ENCODE measurements around the gene VDAC1.
"Not testable (repeated sequence)": the region's sequence is repeated elsewhere in the genome, so short reads cannot be mapped to it uniquely, and the experiment has no call there.

VDAC1 gene

DNA sequence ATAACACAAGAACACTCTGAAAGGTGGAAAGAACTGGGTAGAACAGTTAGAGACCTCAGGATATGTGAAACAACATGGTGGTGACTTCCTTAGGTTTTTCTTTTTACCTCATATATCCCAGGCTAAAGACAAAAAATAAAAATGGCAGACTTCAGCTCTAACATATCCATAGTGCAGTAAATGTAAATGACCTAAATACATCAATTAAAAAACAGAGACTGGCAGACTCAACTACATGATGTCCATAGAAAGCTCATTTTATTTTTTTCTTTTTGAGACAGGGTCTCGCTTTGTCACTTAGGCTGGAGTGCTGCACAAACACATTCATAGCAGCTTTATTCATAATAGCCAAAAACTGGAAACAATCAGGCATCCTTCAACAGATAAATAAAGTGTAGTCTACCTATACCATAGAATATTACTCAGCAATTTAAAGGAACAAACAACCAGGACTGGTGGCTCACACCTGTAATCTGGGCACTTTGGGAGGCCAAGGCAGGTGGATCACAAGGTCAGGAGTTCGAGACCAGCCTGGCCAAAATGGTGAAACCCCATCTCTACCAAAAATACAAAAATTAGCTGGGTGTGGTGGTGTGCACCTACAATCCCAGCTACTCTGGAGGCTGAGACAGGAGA lies 41.2 kb downstream of the VDAC1 start:
- no peak overlapping the region for H3K9ac ChIP-seq (ENCODE audit: low read depth, low read length)
- H3K4me1 ChIP-seq (ENCODE audit: control insufficient read depth, insufficient read depth, low read length): peaks cover 6% of the 10 kb centered on the region
- H3K4me3 ChIP-seq (ENCODE audit: low read depth, low read length): no peak overlapping the region
- H3K27me3 ChIP-seq (ENCODE audit: control insufficient read depth, insufficient read depth, low read length): no peaks in the 10 kb centered on the region
- no peak overlapping the region for H3K27ac ChIP-seq (ENCODE audit: low read depth, low read length)
- H3K36me3 ChIP-seq (ENCODE audit: control insufficient read depth, insufficient read depth, low read length): peaks cover 13% of the 10 kb centered on the region
- no peaks in the 10 kb centered on the region for H3K9me3 ChIP-seq (ENCODE audit: control insufficient read depth, insufficient read depth, low read length)

DNA sequence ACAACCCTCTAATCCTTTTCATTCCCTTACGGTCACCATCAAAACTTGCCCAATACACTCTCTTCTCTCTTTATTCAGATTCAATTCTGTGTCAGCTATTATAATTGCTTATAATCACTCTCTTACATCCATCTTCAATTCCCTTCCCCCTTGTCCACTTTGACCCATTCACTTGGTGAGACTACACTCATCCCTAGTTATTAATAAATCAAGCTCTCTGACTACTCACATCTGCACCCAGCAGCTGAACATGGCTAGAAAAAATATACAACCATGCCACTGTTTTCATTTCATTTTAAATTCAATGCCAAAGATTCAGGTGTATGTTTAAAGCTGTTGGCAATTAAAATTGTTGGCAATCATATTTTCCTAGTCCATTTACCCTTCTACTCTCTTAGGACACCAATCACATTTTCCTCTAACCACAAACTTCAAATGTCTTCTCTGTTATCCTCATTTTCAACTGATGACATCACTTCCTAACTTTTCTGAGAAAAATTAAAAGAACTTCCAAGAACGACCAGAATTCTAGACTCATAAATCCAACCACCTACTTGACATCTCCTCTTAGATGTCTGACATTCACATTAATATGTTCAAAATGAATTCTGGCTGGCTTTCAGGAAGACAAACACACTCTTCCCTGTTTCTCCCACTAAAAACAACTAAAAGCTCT lies 41.8 kb downstream of the VDAC1 start:
- no peaks in the 10 kb centered on the region for H3K27me3 ChIP-seq (ENCODE audit: control insufficient read depth, insufficient read depth, low read length)
- H3K4me1 ChIP-seq (ENCODE audit: control insufficient read depth, insufficient read depth, low read length): peaks cover 6% of the 10 kb centered on the region
- no peaks in the 10 kb centered on the region for H3K9me3 ChIP-seq (ENCODE audit: control insufficient read depth, insufficient read depth, low read length)
- H3K36me3 ChIP-seq (ENCODE audit: control insufficient read depth, insufficient read depth, low read length): peaks cover 17% of the 10 kb centered on the region
- no peak overlapping the region for H3K4me3 ChIP-seq (ENCODE audit: low read depth, low read length)
- no peak overlapping the region for H3K9ac ChIP-seq (ENCODE audit: low read depth, low read length)
- H3K27ac ChIP-seq (ENCODE audit: low read depth, low read length): no peak overlapping the region

DNA sequence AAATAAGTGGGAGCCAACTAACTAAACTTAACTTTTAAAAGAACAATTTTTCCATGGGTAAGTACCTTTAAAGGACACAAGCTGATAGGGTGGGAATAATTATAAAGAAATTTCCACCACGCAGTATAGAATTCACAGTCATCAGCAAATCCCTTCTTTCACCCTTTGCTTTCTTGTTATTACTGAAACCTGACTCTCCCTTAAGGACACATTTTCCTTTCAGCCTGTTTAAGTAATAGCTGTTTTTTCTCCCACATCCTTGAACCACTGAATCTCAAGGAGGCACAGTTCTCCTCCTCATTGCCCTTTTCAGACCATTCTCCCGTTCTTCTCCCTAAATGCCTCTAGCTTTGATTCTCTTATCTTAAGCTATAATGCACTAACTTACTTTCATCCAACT lies 42.6 kb downstream of the VDAC1 start:
- Histone ChIP-seq H3K27me3 (ENCODE audit: control insufficient read depth, insufficient read depth, low read length) (no peaks in the 10 kb centered on the region), H3K9ac (ENCODE audit: low read depth, low read length) (no peak overlapping the region), H3K9me3 (ENCODE audit: control insufficient read depth, insufficient read depth, low read length) (no peaks in the 10 kb centered on the region), H3K27ac (ENCODE audit: low read depth, low read length) (no peak overlapping the region), H3K4me3 (ENCODE audit: low read depth, low read length) (no peak overlapping the region), H3K4me1 (ENCODE audit: control insufficient read depth, insufficient read depth, low read length) (peaks cover 2% of the 10 kb centered on the region; the same call in 1 of the 2 replicates), H3K36me3 (ENCODE audit: control insufficient read depth, insufficient read depth, low read length) (peaks cover 25% of the 10 kb centered on the region)

DNA sequence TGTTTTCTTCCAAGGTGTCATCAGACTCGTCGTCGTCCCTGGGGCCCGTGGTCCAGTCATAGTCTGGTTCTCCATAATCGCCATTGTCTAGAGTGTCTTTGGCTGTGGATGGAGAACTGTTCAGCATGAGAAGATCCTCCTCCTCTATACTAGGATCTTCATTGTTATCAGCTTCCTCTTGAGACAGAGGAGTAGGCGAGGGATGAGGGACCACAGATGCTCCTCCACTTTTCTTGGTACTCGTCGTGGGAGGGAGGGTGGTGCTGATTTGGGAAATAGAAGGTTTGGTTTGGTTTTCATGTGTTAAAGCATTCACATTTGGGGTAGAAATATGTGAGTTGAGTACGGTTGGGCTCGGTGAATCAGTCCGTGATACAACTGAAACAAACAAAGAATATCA lies 45.1 kb downstream of the VDAC1 start:
- Histone ChIP-seq H3K9ac (ENCODE audit: low read depth, low read length) (no peak overlapping the region), H3K9me3 (ENCODE audit: control insufficient read depth, insufficient read depth, low read length) (no peaks in the 10 kb centered on the region), H3K27ac (ENCODE audit: low read depth, low read length) (no peak overlapping the region), H3K4me1 (ENCODE audit: control insufficient read depth, insufficient read depth, low read length) (no peaks in the 10 kb centered on the region), H3K36me3 (ENCODE audit: control insufficient read depth, insufficient read depth, low read length) (peaks cover 50% of the 10 kb centered on the region), H3K4me3 (ENCODE audit: low read depth, low read length) (no peak overlapping the region), H3K27me3 (ENCODE audit: control insufficient read depth, insufficient read depth, low read length) (no peaks in the 10 kb centered on the region)

DNA sequence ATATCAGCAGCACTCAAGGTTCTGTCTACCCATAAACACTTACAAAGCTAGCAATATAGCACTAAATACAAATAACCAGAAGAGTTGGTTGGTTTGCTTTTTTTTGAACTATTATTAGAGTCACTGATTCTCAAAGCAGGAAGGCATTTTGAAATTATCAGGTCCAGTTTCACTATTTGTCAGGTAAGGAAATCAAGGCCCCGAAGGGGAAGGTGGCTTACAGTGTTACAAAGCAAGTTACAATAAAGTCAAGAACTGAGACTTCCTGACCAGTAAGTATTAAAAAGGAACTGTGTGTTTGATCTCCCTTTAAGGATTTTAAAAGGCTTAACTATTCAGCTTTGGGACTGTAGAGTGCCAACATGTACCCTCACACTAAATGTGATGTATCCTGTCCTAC lies 47.2 kb downstream of the VDAC1 start:
- H3K27me3 ChIP-seq (ENCODE audit: control insufficient read depth, insufficient read depth, low read length): no peaks in the 10 kb centered on the region
- H3K27ac ChIP-seq (ENCODE audit: low read depth, low read length): no peak overlapping the region
- no peaks in the 10 kb centered on the region for H3K4me1 ChIP-seq (ENCODE audit: control insufficient read depth, insufficient read depth, low read length)
- H3K4me3 ChIP-seq (ENCODE audit: low read depth, low read length): no peak overlapping the region
- no peak overlapping the region for H3K9ac ChIP-seq (ENCODE audit: low read depth, low read length)
- H3K9me3 ChIP-seq (ENCODE audit: control insufficient read depth, insufficient read depth, low read length): no peaks in the 10 kb centered on the region
- H3K36me3 ChIP-seq (ENCODE audit: control insufficient read depth, insufficient read depth, low read length): peaks cover 52% of the 10 kb centered on the region

DNA sequence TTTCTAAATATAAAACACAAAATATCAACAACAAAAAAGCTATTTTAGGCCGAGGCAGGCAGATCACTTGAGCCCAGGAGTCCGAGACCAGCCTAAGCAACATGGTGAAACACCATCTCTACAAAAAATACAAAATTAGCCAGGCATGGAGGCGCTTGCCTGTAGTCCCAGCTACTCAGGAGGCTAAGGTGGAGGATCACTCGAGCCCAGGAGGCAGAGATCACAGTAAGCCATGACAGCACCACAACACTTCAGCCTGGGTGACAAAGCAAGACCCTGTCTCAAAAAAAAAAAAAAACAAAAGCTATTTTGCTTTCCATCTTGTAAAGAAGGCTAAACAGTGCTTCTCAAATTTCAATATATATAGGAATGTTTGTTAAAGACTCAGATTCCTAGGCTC lies 47.7 kb downstream of the VDAC1 start:
- no peak overlapping the region for H3K9ac ChIP-seq (ENCODE audit: low read depth, low read length)

DNA sequence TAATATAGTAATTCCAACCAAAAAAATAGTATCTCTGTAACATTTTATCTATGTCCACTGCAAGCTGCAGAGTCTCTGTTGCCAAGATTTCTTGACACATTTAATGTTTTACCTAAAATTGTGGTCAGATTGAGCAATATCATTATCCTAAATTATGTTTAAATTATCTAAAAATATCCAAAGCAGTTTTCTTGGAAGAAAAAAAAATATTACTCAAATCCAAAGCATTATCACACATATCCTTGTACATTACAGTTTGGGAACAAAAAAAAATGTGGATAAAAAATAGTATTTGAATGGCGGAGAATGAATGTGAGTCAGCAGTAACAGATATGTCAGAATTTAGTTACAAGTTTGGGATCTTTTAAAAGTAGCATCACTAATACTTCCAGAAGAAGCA lies 48.6 kb downstream of the VDAC1 start:
- not testable (repeated sequence) for H3K4me1 ChIP-seq (ENCODE audit: control insufficient read depth, insufficient read depth, low read length); H3K9me3 ChIP-seq (ENCODE audit: control insufficient read depth, insufficient read depth, low read length); H3K9ac ChIP-seq (ENCODE audit: low read depth, low read length); H3K27ac ChIP-seq (ENCODE audit: low read depth, low read length); H3K4me3 ChIP-seq (ENCODE audit: low read depth, low read length); H3K27me3 ChIP-seq (ENCODE audit: control insufficient read depth, insufficient read depth, low read length)
- peaks cover 52% of the 10 kb centered on the region for H3K36me3 ChIP-seq (ENCODE audit: control insufficient read depth, insufficient read depth, low read length)

More for the DNA sequence above, 47.7 kb downstream of the VDAC1 start:
- Histone ChIP-seq H3K36me3 (ENCODE audit: control insufficient read depth, insufficient read depth, low read length) (peaks cover 52% of the 10 kb centered on the region), H3K27me3 (ENCODE audit: control insufficient read depth, insufficient read depth, low read length) (no peaks in the 10 kb centered on the region), H3K4me3 (ENCODE audit: low read depth, low read length) (no peak overlapping the region), H3K27ac (ENCODE audit: low read depth, low read length) (no peak overlapping the region), H3K4me1 (ENCODE audit: control insufficient read depth, insufficient read depth, low read length) (no peaks in the 10 kb centered on the region), H3K9me3 (ENCODE audit: control insufficient read depth, insufficient read depth, low read length) (no peaks in the 10 kb centered on the region)

DNA sequence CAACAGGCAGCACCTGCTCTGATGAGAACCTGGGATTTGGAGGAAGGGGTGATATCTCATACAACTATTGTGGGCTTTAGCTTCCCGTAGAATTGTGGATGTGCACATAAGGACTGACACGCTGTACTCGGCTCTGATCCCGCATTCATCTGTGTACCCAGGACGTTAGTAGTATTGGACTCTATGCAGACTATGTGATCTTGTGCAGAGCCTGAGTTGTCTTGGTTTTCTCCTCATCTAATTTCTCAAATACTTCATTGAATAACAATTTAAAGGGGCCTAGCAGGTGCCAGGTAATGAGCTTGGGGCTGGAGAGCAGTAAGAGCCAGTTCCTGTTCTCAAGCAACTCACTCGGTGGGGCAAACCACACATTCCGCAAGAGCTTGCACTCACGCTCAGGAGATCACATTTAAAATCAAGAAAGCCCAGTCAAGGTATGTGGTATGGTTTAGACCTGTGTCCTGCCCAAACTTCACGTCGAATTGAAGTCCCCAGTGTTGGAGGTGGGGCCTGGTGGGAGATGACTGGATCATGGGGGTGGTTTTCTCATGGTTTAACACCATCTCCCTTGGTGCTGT lies 51.1 kb downstream of the VDAC1 start:
- Histone ChIP-seq H3K36me3 (ENCODE audit: control insufficient read depth, insufficient read depth, low read length) (peaks cover 40% of the 10 kb centered on the region), H3K27ac (ENCODE audit: low read depth, low read length) (peak overlapping the region; percentile 6), H3K4me1 (ENCODE audit: control insufficient read depth, insufficient read depth, low read length) (no peaks in the 10 kb centered on the region), H3K9ac (ENCODE audit: low read depth, low read length) (no peak overlapping the region), H3K9me3 (ENCODE audit: control insufficient read depth, insufficient read depth, low read length) (no peaks in the 10 kb centered on the region), H3K4me3 (ENCODE audit: low read depth, low read length) (no peak overlapping the region), H3K27me3 (ENCODE audit: control insufficient read depth, insufficient read depth, low read length) (no peaks in the 10 kb centered on the region)

DNA sequence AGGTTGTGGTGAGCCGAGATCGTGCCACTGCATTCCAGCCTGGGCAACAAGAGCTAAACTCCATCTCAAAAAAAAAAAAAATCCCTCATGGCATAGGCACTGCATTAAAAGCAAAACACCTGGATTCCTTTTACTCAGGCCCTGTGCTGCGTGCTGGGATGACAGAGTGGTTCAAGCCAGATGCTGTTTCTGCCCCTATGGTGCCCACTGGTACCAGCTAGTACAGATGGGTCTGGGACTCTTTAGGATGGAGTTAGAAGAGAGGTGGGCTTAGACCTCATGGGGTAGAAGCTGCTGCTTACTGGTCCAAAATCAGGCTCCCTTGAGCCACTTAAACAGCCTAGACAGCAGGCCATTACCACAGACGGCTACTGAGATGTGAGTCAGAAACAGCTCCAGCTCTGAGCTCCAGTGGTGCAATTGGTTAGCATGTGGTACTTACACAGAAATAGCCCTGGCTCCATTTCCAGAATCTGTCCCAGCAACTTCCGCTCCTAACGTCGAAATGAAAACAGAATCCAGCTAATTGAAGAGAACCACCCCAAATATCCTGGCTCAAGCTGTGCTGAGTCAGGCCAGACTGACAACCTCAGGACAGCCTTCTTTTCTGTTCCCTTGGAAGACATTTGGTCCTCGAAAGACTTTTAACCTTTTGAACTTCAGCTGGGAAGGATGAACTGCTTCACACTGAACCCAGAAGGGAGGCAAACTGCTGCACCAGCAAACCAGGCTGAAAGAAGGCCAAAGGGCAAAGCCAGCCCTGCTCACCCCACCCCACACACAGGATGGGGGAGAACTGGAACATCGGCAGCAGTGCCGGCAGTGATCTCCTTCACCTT lies 51.8 kb downstream of the VDAC1 start:
- Histone ChIP-seq H3K9me3 (ENCODE audit: control insufficient read depth, insufficient read depth, low read length) (no peaks in the 10 kb centered on the region), H3K9ac (ENCODE audit: low read depth, low read length) (no peak overlapping the region), H3K36me3 (ENCODE audit: control insufficient read depth, insufficient read depth, low read length) (peaks cover 35% of the 10 kb centered on the region), H3K4me1 (ENCODE audit: control insufficient read depth, insufficient read depth, low read length) (no peaks in the 10 kb centered on the region), H3K4me3 (ENCODE audit: low read depth, low read length) (no peak overlapping the region), H3K27me3 (ENCODE audit: control insufficient read depth, insufficient read depth, low read length) (no peaks in the 10 kb centered on the region), H3K27ac (ENCODE audit: low read depth, low read length) (no peak overlapping the region)

DNA sequence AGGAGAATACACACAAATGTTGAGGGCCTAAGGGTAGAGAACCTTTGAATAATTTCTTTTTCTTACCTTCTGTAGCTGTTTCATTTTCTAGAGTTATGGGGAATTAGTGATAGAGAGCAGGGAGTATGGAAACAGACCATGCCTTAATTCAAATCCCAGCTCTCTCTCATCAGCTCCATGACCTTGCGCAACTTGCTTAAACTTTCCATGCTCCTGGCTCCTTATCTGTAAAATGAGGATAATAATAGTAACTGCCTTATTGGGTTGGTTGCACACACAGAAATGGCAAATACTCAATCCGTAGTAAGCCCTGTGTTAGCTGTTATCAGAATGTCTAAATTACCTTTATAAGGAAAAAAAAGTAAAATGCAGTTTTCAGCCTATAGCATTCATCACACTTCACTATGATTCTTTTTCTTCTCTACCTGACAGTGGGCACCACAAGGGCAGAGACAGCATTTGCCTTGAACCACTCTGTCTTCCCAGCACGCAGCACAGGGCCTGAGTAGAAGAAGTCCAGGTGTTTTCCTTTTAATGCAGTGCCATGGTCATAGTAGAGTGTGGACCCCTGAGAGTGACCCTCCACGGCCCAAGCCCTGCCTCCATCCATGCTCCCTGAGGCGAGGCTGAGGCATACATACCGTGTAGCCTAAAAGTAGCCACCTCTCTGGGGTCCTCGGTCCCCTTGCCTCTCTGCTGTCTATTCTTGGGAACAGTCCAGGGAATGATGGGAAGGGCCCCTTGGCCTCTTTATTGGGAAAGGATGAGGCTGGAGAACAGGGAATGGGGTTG lies 53.8 kb downstream of the VDAC1 start:
- Histone ChIP-seq H3K9me3 (ENCODE audit: control insufficient read depth, insufficient read depth, low read length) (no peaks in the 10 kb centered on the region), H3K27ac (ENCODE audit: low read depth, low read length) (no peak overlapping the region), H3K9ac (ENCODE audit: low read depth, low read length) (no peak overlapping the region), H3K4me3 (ENCODE audit: low read depth, low read length) (no peak overlapping the region), H3K4me1 (ENCODE audit: control insufficient read depth, insufficient read depth, low read length) (no peaks in the 10 kb centered on the region), H3K36me3 (ENCODE audit: control insufficient read depth, insufficient read depth, low read length) (peaks cover 16% of the 10 kb centered on the region), H3K27me3 (ENCODE audit: control insufficient read depth, insufficient read depth, low read length) (no peaks in the 10 kb centered on the region)

All from HUES48 (cell line).